K562 (cell line): ENCODE results near the gene PRICKLE3. TPM values are rescaled to one million over a fixed set of nuclear protein-coding genes. Genes with fewer than 3 reads are reported as not detected.

Experiments
- CAMTA2 ChIP-seq: fragments of 250-450 bp; sonication (Bioruptor Pico); conservative IDR thresholded peaks from 2 replicates; pipeline ENCODE4 v1.5.1; 2022
- FIP1L1 ChIP-seq: fragments of 200-400 bp; formaldehyde crosslinking; IDR thresholded peaks from 2 replicates; pipeline ENCODE4 v1.6.1; 2018; ENCODE audit warnings: mild to moderate bottlenecking, low read depth, low read length; ENCODE audit not compliant: poor library complexity, severe bottlenecking
- FOXA3 ChIP-seq, 2 experiments: fragments of 450-650 bp in 1 of 2; sonication (generic) in 1 of 2; formaldehyde crosslinking; IDR thresholded peaks in 1 of 2; conservative IDR thresholded peaks in 1 of 2; 2 replicates each; pipeline versions ENCODE4 v1.4.0 to v1.8.0; 2020 to 2022; ENCODE audit warnings: mild to moderate bottlenecking in 2 of 2, missing genetic modification reagents in 1 of 2
- HDAC2 ChIP-seq: fragments of 450-650 bp; IDR thresholded peaks from 2 replicates; pipeline ENCODE4 v1.6.1; 2016; ENCODE audit warnings: mild to moderate bottlenecking
- HNRNPK ChIP-seq: fragments of 200-400 bp; formaldehyde crosslinking; IDR thresholded peaks from one replicate; pipeline ENCODE4 v1.6.1; 2018; ENCODE audit warnings: mild to moderate bottlenecking, low read depth, low read length; ENCODE audit not compliant: poor library complexity, severe bottlenecking
- MLLT1 ChIP-seq, 2 experiments: fragments of 450-650 bp; IDR thresholded peaks; 2 replicates each; pipeline ENCODE4 v1.6.1; 2016
- POLR2A ChIP-seq: fragments of 450-650 bp; conservative IDR thresholded peaks from 2 replicates; pipeline ENCODE4 v1.6.1; 2016
- RBM34 ChIP-seq: fragments of 200-400 bp; formaldehyde crosslinking; IDR thresholded peaks from 2 replicates; pipeline ENCODE4 v1.6.1; 2018; ENCODE audit warnings: low read length, borderline replicate concordance; ENCODE audit not compliant: insufficient read depth
- SMAD4 ChIP-seq: fragments of 250-450 bp; sonication (Bioruptor Pico); conservative IDR thresholded peaks from 2 replicates; pipeline ENCODE4 v1.8.0; 2021; ENCODE audit warnings: inconsistent platforms, mild to moderate bottlenecking, moderate library complexity
- TEAD2 ChIP-seq: fragments of 450-650 bp; IDR thresholded peaks from 2 replicates; pipeline ENCODE4 v1.6.1; 2016; ENCODE audit warnings: missing genetic modification characterization, control low read depth, missing compliant biosample characterization
- THRA ChIP-seq: fragments of 450-650 bp; IDR thresholded peaks from 2 replicates; pipeline ENCODE4 v1.6.1; 2017; ENCODE audit warnings: mild to moderate bottlenecking, moderate library complexity
- ZBTB8A ChIP-seq: fragments of 450-650 bp; IDR thresholded peaks from 2 replicates; pipeline ENCODE4 v1.6.1; 2018; ENCODE audit warnings: mild to moderate bottlenecking, moderate library complexity; ENCODE audit not compliant: partially characterized antibody
- polyA plus RNA-seq, 8 experiments: library from polyadenylated mRNA; depleted of rRNA in 4 of 8; stranded (reverse) in 5 of 8; unstranded in 3 of 8; fragments of >200 nt; fragmentation: Nextera tagmentation in 2 of 8; fragmentation: Illumina TruSeq in 1 of 8; extraction: Ambion mirVana in 2 of 8; extraction: Trizol in 1 of 8; gene quantifications; 2 replicates each; pipeline versions ENCODE4 v1.2.1 to v1.2.3, GENCODE V29; 2011 to 2014; ENCODE audit warnings: inconsistent platforms in 1 of 8, missing spikeins in 1 of 8
- total RNA-seq, 7 experiments: library from RNA; depleted of rRNA in 6 of 7; stranded (reverse); fragments of >200 nt in 6 of 7; fragmentation: Illumina TruSeq in 2 of 7; extraction: Trizol in 2 of 7; gene quantifications; 2 replicates each; pipeline versions ENCODE4 v1.2.1 to v1.2.3, GENCODE V29; 2011 to 2021; ENCODE audit warnings: low replicate concordance in 1 of 7
- TF ChIP-seq, protein P1 (sequence below): fragments of 450-650 bp; formaldehyde crosslinking; IDR thresholded peaks from 2 replicates; pipeline ENCODE4 v1.4.0; 2020; ENCODE audit warnings: mild to moderate bottlenecking, moderate library complexity
- TF ChIP-seq, protein P2 (sequence below): fragments of 250-450 bp; sonication (Bioruptor Pico); IDR thresholded peaks from 2 replicates; pipeline ENCODE4 v1.8.0; 2021; ENCODE audit warnings: borderline replicate concordance, mild to moderate bottlenecking, moderate library complexity; ENCODE audit not compliant: poor library complexity, severe bottlenecking
- TF ChIP-seq, protein P3 (sequence below): fragments of 450-650 bp; IDR thresholded peaks from 2 replicates; pipeline ENCODE4 v1.7.0; 2016; ENCODE audit warnings: borderline replicate concordance
- TF ChIP-seq, protein P4 (sequence below): fragments of 250-450 bp; sonication (Bioruptor Pico); IDR thresholded peaks from 2 replicates; pipeline ENCODE4 v1.4.0; 2020; ENCODE audit warnings: mild to moderate bottlenecking, moderate library complexity

The PRICKLE3 gene
- total and polyA plus RNA-seq, 9 of the 15 experiments (the other 6 are each of a cell fraction or from before 2014, with no cell fraction given): 1.1 to 44.3 (median 14.0) TPM

GRCh38 chrX:49166914-49167739, 19.0 kb downstream of the PRICKLE3 start (continued):
- TF ChIP-seq, protein P1, sequence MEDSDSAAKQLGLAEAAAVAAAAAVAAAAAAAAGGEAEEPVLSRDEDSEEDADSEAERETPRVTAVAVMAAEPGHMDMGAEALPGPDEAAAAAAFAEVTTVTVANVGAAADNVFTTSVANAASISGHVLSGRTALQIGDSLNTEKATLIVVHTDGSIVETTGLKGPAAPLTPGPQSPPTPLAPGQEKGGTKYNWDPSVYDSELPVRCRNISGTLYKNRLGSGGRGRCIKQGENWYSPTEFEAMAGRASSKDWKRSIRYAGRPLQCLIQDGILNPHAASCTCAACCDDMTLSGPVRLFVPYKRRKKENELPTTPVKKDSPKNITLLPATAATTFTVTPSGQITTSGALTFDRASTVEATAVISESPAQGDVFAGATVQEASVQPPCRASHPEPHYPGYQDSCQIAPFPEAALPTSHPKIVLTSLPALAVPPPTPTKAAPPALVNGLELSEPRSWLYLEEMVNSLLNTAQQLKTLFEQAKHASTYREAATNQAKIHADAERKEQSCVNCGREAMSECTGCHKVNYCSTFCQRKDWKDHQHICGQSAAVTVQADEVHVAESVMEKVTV (CRISPR knock-in tag): no peak
- no peak for TF ChIP-seq RBM34
- no peak for TF ChIP-seq ZBTB8A
- no peak for TF ChIP-seq CAMTA2 (CRISPR knock-in tag)
- TF ChIP-seq, protein P2, sequence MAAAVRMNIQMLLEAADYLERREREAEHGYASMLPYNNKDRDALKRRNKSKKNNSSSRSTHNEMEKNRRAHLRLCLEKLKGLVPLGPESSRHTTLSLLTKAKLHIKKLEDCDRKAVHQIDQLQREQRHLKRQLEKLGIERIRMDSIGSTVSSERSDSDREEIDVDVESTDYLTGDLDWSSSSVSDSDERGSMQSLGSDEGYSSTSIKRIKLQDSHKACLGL (CRISPR knock-in tag): no peak
- no peak for TF ChIP-seq THRA
- TF ChIP-seq FIP1L1: no peak
- no peak for TF ChIP-seq FOXA3 (CRISPR knock-in tag; conservative IDR thresholded peaks at IDR 0.05 in 1 of 2, IDR thresholded peaks at IDR 0.05 in 1 of 2)
- TF ChIP-seq POLR2A: peak; percentile 56
- TF ChIP-seq HDAC2: 0 out of 2 replicates have a peak, but pooled peaks have one; percentile 12
- no peak for TF ChIP-seq TEAD2 (tag)
- TF ChIP-seq MLLT1 (IDR thresholded peaks at IDR 0.05): 0 out of 4 replicates have a peak, but pooled peaks have one; percentile 31 to 64
- TF ChIP-seq, protein P3, sequence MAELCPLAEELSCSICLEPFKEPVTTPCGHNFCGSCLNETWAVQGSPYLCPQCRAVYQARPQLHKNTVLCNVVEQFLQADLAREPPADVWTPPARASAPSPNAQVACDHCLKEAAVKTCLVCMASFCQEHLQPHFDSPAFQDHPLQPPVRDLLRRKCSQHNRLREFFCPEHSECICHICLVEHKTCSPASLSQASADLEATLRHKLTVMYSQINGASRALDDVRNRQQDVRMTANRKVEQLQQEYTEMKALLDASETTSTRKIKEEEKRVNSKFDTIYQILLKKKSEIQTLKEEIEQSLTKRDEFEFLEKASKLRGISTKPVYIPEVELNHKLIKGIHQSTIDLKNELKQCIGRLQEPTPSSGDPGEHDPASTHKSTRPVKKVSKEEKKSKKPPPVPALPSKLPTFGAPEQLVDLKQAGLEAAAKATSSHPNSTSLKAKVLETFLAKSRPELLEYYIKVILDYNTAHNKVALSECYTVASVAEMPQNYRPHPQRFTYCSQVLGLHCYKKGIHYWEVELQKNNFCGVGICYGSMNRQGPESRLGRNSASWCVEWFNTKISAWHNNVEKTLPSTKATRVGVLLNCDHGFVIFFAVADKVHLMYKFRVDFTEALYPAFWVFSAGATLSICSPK: no peak
- TF ChIP-seq SMAD4 (CRISPR knock-in tag): peak; percentile 55
- TF ChIP-seq HNRNPK: no peak
- TF ChIP-seq, protein P4, sequence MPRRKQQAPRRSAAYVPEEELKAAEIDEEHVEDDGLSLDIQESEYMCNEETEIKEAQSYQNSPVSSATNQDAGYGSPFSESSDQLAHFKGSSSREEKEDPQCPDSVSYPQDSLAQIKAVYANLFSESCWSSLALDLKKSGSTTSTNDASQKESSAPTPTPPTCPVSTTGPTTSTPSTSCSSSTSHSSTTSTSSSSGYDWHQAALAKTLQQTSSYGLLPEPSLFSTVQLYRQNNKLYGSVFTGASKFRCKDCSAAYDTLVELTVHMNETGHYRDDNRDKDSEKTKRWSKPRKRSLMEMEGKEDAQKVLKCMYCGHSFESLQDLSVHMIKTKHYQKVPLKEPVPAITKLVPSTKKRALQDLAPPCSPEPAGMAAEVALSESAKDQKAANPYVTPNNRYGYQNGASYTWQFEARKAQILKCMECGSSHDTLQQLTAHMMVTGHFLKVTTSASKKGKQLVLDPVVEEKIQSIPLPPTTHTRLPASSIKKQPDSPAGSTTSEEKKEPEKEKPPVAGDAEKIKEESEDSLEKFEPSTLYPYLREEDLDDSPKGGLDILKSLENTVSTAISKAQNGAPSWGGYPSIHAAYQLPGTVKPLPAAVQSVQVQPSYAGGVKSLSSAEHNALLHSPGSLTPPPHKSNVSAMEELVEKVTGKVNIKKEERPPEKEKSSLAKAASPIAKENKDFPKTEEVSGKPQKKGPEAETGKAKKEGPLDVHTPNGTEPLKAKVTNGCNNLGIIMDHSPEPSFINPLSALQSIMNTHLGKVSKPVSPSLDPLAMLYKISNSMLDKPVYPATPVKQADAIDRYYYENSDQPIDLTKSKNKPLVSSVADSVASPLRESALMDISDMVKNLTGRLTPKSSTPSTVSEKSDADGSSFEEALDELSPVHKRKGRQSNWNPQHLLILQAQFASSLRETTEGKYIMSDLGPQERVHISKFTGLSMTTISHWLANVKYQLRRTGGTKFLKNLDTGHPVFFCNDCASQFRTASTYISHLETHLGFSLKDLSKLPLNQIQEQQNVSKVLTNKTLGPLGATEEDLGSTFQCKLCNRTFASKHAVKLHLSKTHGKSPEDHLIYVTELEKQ (CRISPR knock-in tag): no peak
